GM18951 (cell line): ENCODE results near the gene LIMS2.

ENCODE experiments used
- POLR2A ChIP-seq: IDR thresholded peaks from 4 replicates; pipeline ENCODE4 v1.6.1; 2011; ENCODE audit warnings: mild to moderate bottlenecking; ENCODE audit not compliant: insufficient read length, insufficient read depth; ENCODE audit errors: extremely low read depth
- in situ Hi-C: fragments of 300-500 bp; cut with MboI; formaldehyde crosslinking; loops from one replicate; pipeline ENCODE4 v1.12.0; 2022; ENCODE audit warnings: low sequenced_read_pairs, mixed read lengths, inconsistent platforms; ENCODE audit not compliant: unreplicated experiment

LIMS2 gene

DNA sequence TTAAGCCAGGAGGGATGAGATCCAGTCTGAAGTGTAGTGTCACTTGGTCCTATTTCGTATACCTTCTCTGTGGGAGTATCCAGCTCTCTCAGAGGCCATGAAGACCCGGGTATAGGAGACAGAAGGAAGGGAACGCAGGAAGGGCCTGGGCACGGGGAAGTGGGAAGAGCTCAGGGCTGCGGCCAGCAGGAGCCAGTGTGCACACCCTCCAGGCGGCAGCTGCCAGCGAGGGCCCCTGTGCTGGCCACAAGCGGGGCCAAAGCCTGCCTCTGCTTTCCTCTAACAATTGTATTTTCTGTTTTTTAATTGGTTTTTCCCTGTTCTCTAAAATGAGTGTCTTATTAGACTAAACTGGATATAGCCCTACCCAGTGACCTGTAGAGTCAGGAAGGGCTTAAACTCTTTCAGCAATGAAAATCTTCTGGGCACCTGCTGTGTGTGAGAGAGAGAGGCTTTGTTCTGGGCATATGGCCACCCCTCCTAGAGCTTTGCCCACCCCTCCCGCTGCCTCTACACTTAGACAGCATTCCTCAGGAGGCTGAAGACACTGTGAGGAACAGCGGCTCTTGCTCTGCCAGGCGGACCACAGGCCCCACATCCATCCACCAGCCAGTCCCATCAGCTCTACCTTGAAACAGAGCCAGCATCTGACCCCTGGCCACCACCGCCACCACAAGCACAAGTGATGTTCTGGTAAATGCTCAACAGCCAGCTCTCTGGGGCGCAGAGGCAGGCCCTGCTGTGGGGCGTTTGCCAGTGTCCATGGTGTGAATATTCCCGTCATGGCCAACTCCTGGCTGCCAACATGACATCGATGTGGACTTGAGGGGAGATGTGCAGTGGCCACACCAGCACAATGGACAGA, 19.9 kb downstream of the LIMS2 start:
- no peak for TF ChIP-seq POLR2A
- in situ Hi-C loops = no loop called here

- in situ Hi-C loops = no loop called here
These were observed 20.5 kb downstream of the LIMS2 start for GRCh38 chr2:127654838-127655175.

GRCh38 chr2:127654084-127654837, 21.1 kb downstream of the LIMS2 start:
- in situ Hi-C loops = no loop called here
- TF ChIP-seq POLR2A = no peak

More at GRCh38 chr2:127654838-127655175, 20.5 kb downstream of the LIMS2 start:
- no peak for TF ChIP-seq POLR2A

DNA sequence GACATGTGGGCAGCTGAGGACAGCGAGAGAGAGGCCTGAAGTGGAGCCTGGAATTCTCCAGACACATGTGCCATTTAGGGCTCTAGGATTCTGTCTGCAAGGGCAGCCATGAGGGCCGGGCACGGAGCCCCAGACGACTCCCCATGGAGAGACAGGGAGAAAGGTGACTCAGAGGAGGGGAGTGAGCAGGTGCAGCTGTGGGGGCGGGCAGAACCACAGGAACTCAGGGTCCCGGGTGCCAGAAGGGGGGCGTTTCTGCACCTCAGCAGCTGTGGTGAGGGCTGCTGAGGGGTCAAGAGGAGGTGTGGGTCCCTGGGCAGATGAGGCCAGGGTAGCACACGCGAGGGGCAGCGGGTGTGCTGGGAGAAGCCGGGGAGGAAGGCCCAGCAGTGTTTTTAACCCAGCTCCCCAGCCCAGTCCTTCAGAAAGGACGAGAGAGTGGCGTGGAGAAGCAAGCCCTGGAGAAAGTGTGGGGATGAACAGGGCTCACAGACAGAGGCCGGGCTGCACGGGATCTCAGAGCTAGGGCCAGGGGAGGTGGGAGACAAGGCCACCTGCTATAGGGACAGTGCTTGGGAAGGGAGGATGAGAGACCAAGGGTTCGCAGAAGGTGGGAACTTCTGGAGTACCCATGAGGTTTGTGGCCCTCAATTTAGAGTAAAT, 21.8 kb downstream of the LIMS2 start:
- in situ Hi-C loops = no loop called here
- no peak for TF ChIP-seq POLR2A

DNA sequence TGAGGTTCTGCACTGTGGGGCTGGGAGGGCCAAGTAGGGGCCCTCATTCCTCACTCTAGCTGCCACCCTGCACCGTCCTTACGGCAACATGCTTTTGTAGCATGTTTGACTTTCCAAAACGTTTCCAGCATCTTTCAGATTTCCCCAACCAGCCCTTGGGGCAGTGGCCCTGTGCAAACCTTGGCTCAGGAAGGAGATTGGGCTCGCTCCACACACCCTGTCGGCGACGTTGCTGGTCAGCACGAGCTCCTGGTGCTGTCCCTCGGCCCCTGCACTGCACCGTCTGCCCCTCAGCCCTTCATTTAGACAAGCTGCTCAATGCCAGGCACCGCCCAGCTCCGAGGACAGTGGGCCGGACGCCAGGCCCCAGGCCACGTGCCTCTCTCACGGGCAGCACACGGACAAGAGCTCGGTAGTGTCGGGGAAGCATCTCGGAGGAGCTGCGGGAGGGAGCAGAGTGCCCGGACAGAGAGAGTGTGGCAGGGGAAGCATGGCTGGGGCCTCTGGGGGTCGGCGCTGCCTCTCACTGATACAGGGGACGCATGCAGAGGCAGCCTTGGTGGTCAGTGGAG, 22.5 kb downstream of the LIMS2 start:
- in situ Hi-C loops = no loop called here
- TF ChIP-seq POLR2A = no peak

GRCh38 chr2:127651971-127652550, 23.3 kb downstream of the LIMS2 start:
- in situ Hi-C loops = no loop called here
- no peak for TF ChIP-seq POLR2A

DNA sequence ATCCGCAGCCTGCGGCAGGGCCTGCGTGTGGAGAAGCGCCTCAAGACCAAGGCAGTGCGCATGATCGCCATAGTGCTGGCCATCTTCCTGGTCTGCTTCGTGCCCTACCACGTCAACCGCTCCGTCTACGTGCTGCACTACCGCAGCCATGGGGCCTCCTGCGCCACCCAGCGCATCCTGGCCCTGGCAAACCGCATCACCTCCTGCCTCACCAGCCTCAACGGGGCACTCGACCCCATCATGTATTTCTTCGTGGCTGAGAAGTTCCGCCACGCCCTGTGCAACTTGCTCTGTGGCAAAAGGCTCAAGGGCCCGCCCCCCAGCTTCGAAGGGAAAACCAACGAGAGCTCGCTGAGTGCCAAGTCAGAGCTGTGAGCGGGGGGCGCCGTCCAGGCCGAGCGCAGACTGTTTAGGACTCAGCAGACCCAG, 23.9 kb downstream of the LIMS2 start:
- in situ Hi-C loops = no loop called here
- no peak for TF ChIP-seq POLR2A

- TF ChIP-seq POLR2A = no peak
- in situ Hi-C loops = no loop called here
These were observed 24.4 kb downstream of the LIMS2 start for GRCh38 chr2:127650785-127651380.

- no peak for TF ChIP-seq POLR2A
- in situ Hi-C loops = no loop called here
These were observed 25.1 kb downstream of the LIMS2 start for GRCh38 chr2:127650041-127650784.

- in situ Hi-C loops = no loop called here
- TF ChIP-seq POLR2A = no peak
These were observed 25.7 kb downstream of the LIMS2 start for GRCh38 chr2:127649684-127650040.

DNA sequence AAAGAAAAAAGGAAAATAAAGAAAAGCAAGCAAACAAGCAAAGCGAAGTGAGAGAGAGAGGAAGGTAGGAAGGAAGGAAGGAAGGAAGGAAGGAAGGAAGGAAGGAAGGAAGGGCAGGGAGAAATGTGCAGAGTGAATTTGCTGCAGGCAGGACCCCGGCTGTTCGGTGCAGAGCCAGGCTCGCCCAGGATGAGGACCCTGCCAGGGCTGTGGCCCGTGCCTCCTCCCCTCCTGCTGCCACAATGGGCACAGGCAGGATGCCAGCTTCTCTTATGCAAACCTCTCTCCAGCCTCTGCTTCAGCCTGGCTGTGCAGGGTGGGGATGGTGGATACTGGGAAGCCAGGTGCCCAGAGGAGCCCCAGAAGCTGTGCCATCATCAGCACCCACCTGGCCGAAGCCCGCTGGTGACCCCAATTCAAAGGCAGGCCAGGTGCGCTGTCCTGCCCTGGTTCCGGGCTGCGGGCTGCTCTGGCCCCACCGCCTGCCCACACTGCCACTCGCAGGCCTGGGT, 26.2 kb downstream of the LIMS2 start:
- TF ChIP-seq POLR2A = no peak
- in situ Hi-C loops = no loop called here

DNA sequence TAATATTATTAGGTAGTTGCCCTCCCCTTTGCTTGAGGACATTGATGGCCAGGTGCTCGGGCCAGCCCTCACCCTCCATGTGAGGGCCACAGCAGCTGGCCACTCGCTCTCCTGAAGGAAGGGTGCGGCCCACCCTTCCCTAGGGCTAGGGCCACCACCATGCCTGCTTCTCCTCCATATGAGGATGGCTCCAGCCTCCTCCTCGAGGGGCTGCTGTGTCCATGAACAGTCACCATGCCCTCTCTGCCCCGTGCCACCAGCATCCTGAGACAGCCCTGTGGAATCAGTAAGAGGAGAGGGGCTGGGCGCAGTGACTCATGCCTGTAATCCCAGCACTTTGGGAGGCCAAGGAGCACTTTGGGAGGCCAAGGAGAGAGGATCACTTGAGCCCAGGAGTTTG, 27.0 kb downstream of the LIMS2 start:
- in situ Hi-C loops = no loop called here
- no peak for TF ChIP-seq POLR2A
